GM23338 (cell line): ENCODE measurements around the gene KRT71. TPM values are rescaled to one million over a fixed set of nuclear protein-coding genes. Genes with fewer than 3 reads are reported as not detected.

ENCODE experiments used
- ATAC-seq: fragments of 200-7000 bp; cut with Tn5 transposase; 3 replicates; pipeline ENCODE4 v1.9.1; 2020
- DNase-seq: peaks from one replicate; pipeline ENCODE4 v3.0.0-alpha.2; 2015; ENCODE audit warnings: low spot score
- H2AFZ ChIP-seq: fragments of 200-600 bp; sonication (generic); 2 replicates; pipeline ENCODE4 v1.8.0; 2016; ENCODE audit warnings: antibody characterized with exemption, mild to moderate bottlenecking, moderate library complexity
- H3F3A ChIP-seq: fragments of 200-600 bp; sonication (generic); replicated peaks from 2 replicates; pipeline ENCODE4 v1.8.0; 2017; ENCODE audit warnings: antibody characterized with exemption, mixed run types, low read depth
- H3K27ac ChIP-seq: fragments of 200-600 bp; sonication (generic); 2 replicates; pipeline ENCODE4 v1.6.1; 2016; ENCODE audit warnings: low read depth
- H3K27me3 ChIP-seq: fragments of 200-600 bp; sonication (generic); 2 replicates; pipeline ENCODE4 v1.8.0; 2016; ENCODE audit warnings: mild to moderate bottlenecking, mixed run types, moderate library complexity; ENCODE audit not compliant: insufficient read depth
- H3K36me3 ChIP-seq: fragments of 200-600 bp; sonication (generic); 2 replicates; pipeline ENCODE4 v1.8.0; 2016; ENCODE audit warnings: mild to moderate bottlenecking; ENCODE audit not compliant: insufficient read depth
- H3K4me1 ChIP-seq: fragments of 200-600 bp; sonication (generic); 2 replicates; pipeline ENCODE4 v1.8.0; 2016; ENCODE audit warnings: mild to moderate bottlenecking, moderate library complexity; ENCODE audit not compliant: insufficient read depth
- H3K4me2 ChIP-seq: fragments of 200-600 bp; sonication (generic); 2 replicates; pipeline ENCODE4 v1.7.1; 2017; ENCODE audit warnings: mixed run types
- H3K4me3 ChIP-seq: fragments of 200-600 bp; sonication (generic); 2 replicates; pipeline ENCODE4 v1.6.1; 2016; ENCODE audit warnings: mixed run types
- H3K79me2 ChIP-seq: fragments of 200-600 bp; sonication (generic); replicated peaks from 2 replicates; pipeline ENCODE4 v1.8.0; 2017; ENCODE audit warnings: mild to moderate bottlenecking; ENCODE audit not compliant: insufficient read depth
- H3K9me2 ChIP-seq: fragments of 200-600 bp; sonication (generic); 2 replicates; pipeline ENCODE4 v1.8.0; 2017; ENCODE audit not compliant: insufficient read depth
- H4K20me1 ChIP-seq: fragments of 200-600 bp; sonication (generic); replicated peaks from 2 replicates; pipeline ENCODE4 v1.8.0; 2017; ENCODE audit warnings: mild to moderate bottlenecking; ENCODE audit not compliant: insufficient read depth
- H3K27ac Mint-ChIP-seq: 2 replicates; pipeline ENCODE4 v1.8.0; 2020; ENCODE audit warnings: inconsistent platforms, mild to moderate bottlenecking, moderate library complexity, mixed read lengths
- H3K27me3 Mint-ChIP-seq: 3 replicates; pipeline ENCODE4 v1.8.0; 2022; ENCODE audit warnings: low read depth, mild to moderate bottlenecking, moderate library complexity, mixed read lengths, inconsistent platforms; ENCODE audit not compliant: insufficient read depth, poor library complexity
- H3K36me3 Mint-ChIP-seq: 3 replicates; pipeline ENCODE4 v1.8.0; 2021; ENCODE audit warnings: low read depth, mild to moderate bottlenecking, inconsistent platforms, moderate library complexity, mixed read lengths
- H3K4me1 Mint-ChIP-seq: 3 replicates; pipeline ENCODE4 v1.8.0; 2020; ENCODE audit warnings: mild to moderate bottlenecking, inconsistent platforms, mixed read lengths
- H3K4me3 Mint-ChIP-seq: 3 replicates; pipeline ENCODE4 v1.8.0; 2021; ENCODE audit warnings: moderate library complexity, mild to moderate bottlenecking, inconsistent platforms, mixed read lengths
- H3K9me3 Mint-ChIP-seq: 3 replicates; pipeline ENCODE4 v1.8.0; 2020; ENCODE audit warnings: moderate library complexity, mild to moderate bottlenecking, inconsistent platforms, mixed read lengths
- EZH2 ChIP-seq: fragments of 200-600 bp; sonication (generic); IDR thresholded peaks from one replicate; pipeline ENCODE4 v1.8.0; 2017; ENCODE audit warnings: antibody characterized with exemption, mild to moderate bottlenecking, low read depth; ENCODE audit not compliant: unreplicated experiment
- EZH2phosphoT487 ChIP-seq: fragments of 200-600 bp; sonication (generic); IDR thresholded peaks from one replicate; pipeline ENCODE4 v1.8.1; 2018; ENCODE audit warnings: antibody characterized with exemption; ENCODE audit not compliant: unreplicated experiment
- JUNB ChIP-seq: IDR thresholded peaks from one replicate; pipeline ENCODE4 v1.6.1; 2016; ENCODE audit warnings: antibody characterized with exemption; ENCODE audit not compliant: unreplicated experiment
- NANOG ChIP-seq: IDR thresholded peaks from 2 replicates; pipeline ENCODE4 v1.6.1; 2016; ENCODE audit warnings: antibody characterized with exemption, borderline replicate concordance
- POLR2AphosphoS5 ChIP-seq: IDR thresholded peaks from 2 replicates; pipeline ENCODE4 v1.6.1; 2016; ENCODE audit warnings: antibody characterized with exemption, low read depth
- ZNF114 ChIP-seq: fragments of 250-450 bp; sonication (Bioruptor Pico); IDR thresholded peaks from 2 replicates; pipeline ENCODE4 v1.5.0; 2020; ENCODE audit warnings: mild to moderate bottlenecking, moderate library complexity
- ZNF331 ChIP-seq: fragments of 250-450 bp; sonication (Bioruptor Pico); IDR thresholded peaks from 2 replicates; pipeline ENCODE4 v1.5.0; 2020; ENCODE audit warnings: low read depth, mild to moderate bottlenecking, moderate library complexity
- polyA plus RNA-seq: library from polyadenylated mRNA; unstranded; fragments of >200 nt; fragmentation: Nextera tagmentation; extraction: Ambion mirVana; gene quantifications from 2 replicates; pipeline ENCODE4 v1.2.1, GENCODE V29; 2016
- total RNA-seq: library from RNA; depleted of rRNA; stranded (reverse); fragments of >200 nt; shearing (Covaris generic); gene quantifications from 2 replicates; pipeline ENCODE4 v1.2.3, GENCODE V29; 2014
- TF ChIP-seq, protein P1 (sequence below): IDR thresholded peaks from one replicate; pipeline ENCODE4 v1.6.1; 2018; ENCODE audit warnings: antibody characterized with exemption; ENCODE audit not compliant: unreplicated experiment
- TF ChIP-seq, protein P2 (sequence below), 2 experiments: fragments of 200-600 bp in 1 of 2; sonication (generic) in 1 of 2; conservative IDR thresholded peaks; 2 replicates each; pipeline versions ENCODE4 v1.5.1 to v1.6.1; 2016 to 2017; ENCODE audit warnings: antibody characterized with exemption in 2 of 2, low read depth in 2 of 2, mild to moderate bottlenecking in 2 of 2, moderate library complexity in 1 of 2

The KRT71 gene
- total and polyA plus RNA-seq, 2 experiments from 2014 or later: not detected

DNA sequence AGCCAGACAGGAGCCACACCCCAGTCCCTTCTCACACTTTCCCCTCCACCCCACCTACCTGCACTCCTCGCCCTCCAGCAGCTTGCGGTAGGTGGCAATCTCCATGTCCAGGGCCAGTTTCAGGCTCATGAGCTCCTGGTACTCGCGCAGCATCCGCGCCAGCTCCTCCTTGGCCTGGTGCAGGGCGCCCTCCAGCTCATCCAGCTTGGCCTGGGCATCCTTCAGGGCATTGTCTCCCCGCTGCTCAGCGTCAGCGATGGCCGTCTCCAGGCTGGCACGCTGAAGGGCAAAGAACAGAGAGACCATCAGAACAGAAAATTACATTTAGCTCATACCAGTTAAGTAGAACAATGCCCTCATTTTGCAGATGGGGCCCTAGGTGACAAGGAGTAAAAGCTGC is 15.2 kb upstream of the KRT71 start:
- Histone ChIP-seq H3F3A (no peaks in the 10 kb centered on the region), H3K9me2 (no peaks in the 10 kb centered on the region), H3K4me3 (no peak overlapping the region), H2AFZ (no peak overlapping the region), H3K27ac (no peak overlapping the region), H4K20me1 (no peaks in the 10 kb centered on the region), H3K36me3 (no peaks in the 10 kb centered on the region), H3K4me1 (no peaks in the 10 kb centered on the region), H3K79me2 (no peaks in the 10 kb centered on the region), H3K27me3 (no peaks in the 10 kb centered on the region), H3K4me2 (no peak overlapping the region)
- no peaks in the 10 kb centered on the region for H3K9me3 Mint-ChIP-seq
- H3K4me3 Mint-ChIP-seq: no peak overlapping the region
- no peaks in the 10 kb centered on the region for H3K36me3 Mint-ChIP-seq
- TF ChIP-seq EZH2phosphoT487: no peak
- no peak for TF ChIP-seq ZNF331 (CRISPR knock-in tag)
- TF ChIP-seq POLR2AphosphoS5: no peak
- TF ChIP-seq EZH2: no peak
- TF ChIP-seq NANOG: no peak
- no peak for TF ChIP-seq JUNB
- TF ChIP-seq ZNF114 (CRISPR knock-in tag): no peak
- TF ChIP-seq, protein P1, sequence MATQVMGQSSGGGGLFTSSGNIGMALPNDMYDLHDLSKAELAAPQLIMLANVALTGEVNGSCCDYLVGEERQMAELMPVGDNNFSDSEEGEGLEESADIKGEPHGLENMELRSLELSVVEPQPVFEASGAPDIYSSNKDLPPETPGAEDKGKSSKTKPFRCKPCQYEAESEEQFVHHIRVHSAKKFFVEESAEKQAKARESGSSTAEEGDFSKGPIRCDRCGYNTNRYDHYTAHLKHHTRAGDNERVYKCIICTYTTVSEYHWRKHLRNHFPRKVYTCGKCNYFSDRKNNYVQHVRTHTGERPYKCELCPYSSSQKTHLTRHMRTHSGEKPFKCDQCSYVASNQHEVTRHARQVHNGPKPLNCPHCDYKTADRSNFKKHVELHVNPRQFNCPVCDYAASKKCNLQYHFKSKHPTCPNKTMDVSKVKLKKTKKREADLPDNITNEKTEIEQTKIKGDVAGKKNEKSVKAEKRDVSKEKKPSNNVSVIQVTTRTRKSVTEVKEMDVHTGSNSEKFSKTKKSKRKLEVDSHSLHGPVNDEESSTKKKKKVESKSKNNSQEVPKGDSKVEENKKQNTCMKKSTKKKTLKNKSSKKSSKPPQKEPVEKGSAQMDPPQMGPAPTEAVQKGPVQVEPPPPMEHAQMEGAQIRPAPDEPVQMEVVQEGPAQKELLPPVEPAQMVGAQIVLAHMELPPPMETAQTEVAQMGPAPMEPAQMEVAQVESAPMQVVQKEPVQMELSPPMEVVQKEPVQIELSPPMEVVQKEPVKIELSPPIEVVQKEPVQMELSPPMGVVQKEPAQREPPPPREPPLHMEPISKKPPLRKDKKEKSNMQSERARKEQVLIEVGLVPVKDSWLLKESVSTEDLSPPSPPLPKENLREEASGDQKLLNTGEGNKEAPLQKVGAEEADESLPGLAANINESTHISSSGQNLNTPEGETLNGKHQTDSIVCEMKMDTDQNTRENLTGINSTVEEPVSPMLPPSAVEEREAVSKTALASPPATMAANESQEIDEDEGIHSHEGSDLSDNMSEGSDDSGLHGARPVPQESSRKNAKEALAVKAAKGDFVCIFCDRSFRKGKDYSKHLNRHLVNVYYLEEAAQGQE: no peak
- H3K27ac Mint-ChIP-seq: no peak overlapping the region
- ATAC-seq: no peak
- H3K27me3 Mint-ChIP-seq: peaks cover 7% of the 10 kb centered on the region
- DNase-seq: no peak
- no peaks in the 10 kb centered on the region for H3K4me1 Mint-ChIP-seq

DNA sequence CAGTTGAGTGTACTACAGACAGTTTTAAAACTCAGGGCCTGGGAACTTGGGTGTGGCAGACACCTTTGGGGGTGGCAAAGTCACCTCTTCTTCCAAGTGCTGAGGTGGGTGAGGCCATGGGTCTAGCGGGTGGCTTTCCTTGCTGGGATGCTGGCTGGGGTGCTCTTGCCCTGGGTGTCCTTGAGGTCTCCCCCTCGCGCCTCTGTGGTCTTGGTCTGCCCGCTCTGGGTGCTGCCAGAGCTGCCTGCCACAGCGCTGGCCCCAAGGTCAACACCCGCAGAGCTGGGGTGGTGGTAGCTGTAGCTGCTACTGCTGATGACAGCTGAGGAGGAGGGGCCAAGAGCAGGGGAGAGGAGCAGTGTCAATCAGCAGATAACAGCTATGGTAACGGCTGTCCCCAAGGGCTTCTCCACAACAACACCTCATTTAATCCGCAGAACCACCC is 13.9 kb upstream of the KRT71 start:
- no peaks in the 10 kb centered on the region for H3F3A ChIP-seq
- H3K27me3 ChIP-seq: no peaks in the 10 kb centered on the region
- no peak overlapping the region for H3K4me2 ChIP-seq
- Mint-ChIP-seq H3K9me3 (no peaks in the 10 kb centered on the region), H3K4me1 (no peaks in the 10 kb centered on the region), H3K27ac (no peak overlapping the region), H3K4me3 (no peak overlapping the region), H3K36me3 (no peaks in the 10 kb centered on the region), H3K27me3 (peaks cover 7% of the 10 kb centered on the region)
- H2AFZ ChIP-seq: no peak overlapping the region
- H4K20me1 ChIP-seq: no peaks in the 10 kb centered on the region
- H3K36me3 ChIP-seq: no peaks in the 10 kb centered on the region
- no peaks in the 10 kb centered on the region for H3K79me2 ChIP-seq
- H3K9me2 ChIP-seq: no peaks in the 10 kb centered on the region
- TF ChIP-seq, protein P2, sequence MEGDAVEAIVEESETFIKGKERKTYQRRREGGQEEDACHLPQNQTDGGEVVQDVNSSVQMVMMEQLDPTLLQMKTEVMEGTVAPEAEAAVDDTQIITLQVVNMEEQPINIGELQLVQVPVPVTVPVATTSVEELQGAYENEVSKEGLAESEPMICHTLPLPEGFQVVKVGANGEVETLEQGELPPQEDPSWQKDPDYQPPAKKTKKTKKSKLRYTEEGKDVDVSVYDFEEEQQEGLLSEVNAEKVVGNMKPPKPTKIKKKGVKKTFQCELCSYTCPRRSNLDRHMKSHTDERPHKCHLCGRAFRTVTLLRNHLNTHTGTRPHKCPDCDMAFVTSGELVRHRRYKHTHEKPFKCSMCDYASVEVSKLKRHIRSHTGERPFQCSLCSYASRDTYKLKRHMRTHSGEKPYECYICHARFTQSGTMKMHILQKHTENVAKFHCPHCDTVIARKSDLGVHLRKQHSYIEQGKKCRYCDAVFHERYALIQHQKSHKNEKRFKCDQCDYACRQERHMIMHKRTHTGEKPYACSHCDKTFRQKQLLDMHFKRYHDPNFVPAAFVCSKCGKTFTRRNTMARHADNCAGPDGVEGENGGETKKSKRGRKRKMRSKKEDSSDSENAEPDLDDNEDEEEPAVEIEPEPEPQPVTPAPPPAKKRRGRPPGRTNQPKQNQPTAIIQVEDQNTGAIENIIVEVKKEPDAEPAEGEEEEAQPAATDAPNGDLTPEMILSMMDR (conservative IDR thresholded peaks at IDR 0.05; ENCODE audit: low read depth in 2 of 2): no peak
- TF ChIP-seq JUNB (no peak), EZH2phosphoT487 (no peak), ZNF331 (CRISPR knock-in tag) (no peak), NANOG (no peak)
- ATAC-seq (peak; percentile 48), DNase-seq (no peak)
- H3K4me1 ChIP-seq: no peaks in the 10 kb centered on the region
- H3K4me3 ChIP-seq: no peak overlapping the region
- H3K27ac ChIP-seq: no peak overlapping the region
